Hindlimb muscle (tissue), 1 donor: ENCODE results near the gene SCGB1C1. TPM values are rescaled to one million over a fixed set of nuclear protein-coding genes. Genes with fewer than 3 reads are reported as not detected.
"Not testable (repeated sequence)": the region's sequence is repeated elsewhere in the genome, so short reads cannot be mapped to it uniquely, and the experiment has no call there.

Source experiments
- DNase-seq: peaks from one replicate; pipeline ENCODE4 v3.0.0-alpha.2; 2013
- polyA plus RNA-seq: library from polyadenylated mRNA; unstranded; fragments of 120-200 nt; gene quantifications from one replicate; pipeline ENCODE4 v1.2.1, GENCODE V29; 2013; ENCODE audit not compliant: insufficient read length

SCGB1C1 gene
- polyA plus RNA-seq = not detected

DNA sequence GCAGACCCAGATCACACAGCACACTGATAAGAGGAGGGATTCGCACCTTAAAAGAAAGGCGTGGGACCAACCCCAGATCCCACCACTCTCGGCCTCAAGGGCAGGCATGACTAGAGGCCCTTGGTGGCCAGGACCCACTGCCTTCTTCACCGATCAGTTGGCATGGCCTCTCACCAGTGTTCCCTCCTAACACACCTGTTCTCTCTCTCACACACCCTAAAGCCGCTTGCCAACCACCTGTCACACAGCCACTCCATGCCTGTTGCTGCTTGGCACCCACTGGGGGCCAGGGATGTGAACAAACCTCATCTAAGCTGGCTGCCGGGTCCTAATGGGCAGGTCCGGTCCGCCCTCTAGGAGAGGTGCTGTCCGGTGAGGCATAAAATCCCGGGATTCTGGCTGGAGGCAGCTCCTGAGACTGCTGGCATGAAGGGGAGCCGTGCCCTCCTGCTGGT is at the start of gene SCGB1C1:
SCGB1C1 (plus strand) TSS at position 405 of the 455 bp plus-strand sequence; CDS start at position 427, 22 bp downstream.
- DNase-seq = not testable (repeated sequence)

DNA sequence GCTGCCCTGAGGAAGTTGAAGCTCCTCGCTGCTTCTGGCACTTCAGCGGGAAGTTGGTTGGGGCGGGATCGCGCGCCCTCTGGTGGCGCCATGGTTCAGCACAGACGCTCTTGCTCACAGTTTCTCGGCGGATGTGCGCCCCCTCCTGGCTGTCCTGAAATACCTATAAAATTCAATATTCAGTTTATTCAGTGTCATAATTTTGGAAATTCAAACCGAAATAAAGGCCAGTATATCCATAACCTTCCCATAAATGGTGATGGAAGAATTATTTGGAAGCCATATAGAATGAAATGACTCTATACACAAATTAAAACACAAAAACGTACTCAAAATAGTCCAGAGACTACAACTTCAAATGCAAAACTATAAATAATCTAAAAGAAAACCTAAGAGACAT is 12.6 kb upstream of the SCGB1C1 start:
- not testable (repeated sequence) for DNase-seq

DNA sequence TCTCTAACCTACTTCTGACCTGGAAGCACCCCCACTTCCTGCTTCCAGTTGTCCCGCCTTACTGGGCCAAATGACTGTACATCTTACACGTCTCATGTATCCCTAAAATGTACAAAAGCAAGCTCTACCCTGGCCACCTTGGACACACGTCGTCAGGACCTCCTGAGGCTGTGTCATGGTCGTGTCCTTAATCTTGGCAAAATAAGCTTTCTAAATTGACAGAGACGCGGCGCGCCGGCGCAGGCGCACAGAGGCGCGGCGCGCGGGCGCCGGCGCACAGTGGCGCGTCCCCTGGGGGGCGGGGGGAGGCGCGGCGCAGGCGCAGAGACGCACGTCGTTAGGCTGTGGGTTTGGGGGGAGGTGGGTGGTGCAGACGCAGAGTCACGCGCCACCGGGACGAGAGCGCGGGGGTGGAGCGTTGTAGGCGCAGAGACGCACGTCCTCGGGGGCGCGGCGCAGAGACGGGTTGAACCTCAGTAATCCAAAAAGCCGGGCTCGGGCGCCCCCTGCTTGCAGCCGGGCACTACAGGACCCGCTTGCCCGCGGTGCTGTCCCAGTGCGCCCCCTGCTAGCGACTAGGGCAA is 3.6 kb upstream of the SCGB1C1 start:
- not testable (repeated sequence) for DNase-seq

DNA sequence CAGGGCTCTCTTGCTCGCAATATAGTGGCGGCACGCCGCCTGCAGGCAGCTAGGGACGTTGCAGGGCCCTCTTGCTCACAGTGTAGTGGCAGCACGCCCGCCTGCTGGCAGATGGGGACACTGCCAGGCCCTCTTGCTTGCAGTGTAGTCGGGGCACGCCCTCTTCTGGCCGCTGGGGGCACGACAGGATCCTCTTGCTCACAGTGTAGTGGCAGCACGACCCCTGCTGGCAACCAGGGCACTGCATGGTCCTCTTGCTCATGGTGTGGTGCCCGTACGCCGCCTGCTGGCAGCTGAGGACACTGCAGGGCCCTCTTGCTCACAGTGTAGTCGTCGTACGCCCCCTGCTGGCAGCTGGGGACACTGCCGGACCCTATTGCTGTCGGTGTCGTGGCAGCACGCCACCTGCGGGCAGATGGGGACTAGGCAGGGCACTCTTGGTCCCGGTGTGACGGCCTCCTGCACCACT is 3.0 kb upstream of the SCGB1C1 start:
- not testable (repeated sequence) for DNase-seq

DNA sequence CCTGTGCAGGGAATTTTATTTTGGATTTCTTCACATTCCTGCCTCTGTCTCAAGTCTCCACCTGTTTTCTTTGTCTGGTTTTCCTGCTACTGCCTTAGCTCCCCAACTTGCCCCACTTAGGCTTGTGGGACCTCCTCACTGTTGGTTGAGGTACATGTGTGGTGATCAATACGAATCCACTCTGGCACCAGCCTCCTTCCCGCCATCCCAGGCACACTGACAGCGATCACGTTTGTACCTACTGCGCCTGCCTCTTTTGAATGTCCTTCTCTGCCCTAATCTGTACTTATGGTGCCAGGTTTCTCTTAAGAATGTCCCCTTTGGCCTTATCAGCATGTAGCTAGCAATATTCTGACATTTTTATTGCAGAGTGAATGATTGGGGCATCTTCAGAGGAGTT is 2.3 kb upstream of the SCGB1C1 start:
- DNase-seq = not testable (repeated sequence)

DNA sequence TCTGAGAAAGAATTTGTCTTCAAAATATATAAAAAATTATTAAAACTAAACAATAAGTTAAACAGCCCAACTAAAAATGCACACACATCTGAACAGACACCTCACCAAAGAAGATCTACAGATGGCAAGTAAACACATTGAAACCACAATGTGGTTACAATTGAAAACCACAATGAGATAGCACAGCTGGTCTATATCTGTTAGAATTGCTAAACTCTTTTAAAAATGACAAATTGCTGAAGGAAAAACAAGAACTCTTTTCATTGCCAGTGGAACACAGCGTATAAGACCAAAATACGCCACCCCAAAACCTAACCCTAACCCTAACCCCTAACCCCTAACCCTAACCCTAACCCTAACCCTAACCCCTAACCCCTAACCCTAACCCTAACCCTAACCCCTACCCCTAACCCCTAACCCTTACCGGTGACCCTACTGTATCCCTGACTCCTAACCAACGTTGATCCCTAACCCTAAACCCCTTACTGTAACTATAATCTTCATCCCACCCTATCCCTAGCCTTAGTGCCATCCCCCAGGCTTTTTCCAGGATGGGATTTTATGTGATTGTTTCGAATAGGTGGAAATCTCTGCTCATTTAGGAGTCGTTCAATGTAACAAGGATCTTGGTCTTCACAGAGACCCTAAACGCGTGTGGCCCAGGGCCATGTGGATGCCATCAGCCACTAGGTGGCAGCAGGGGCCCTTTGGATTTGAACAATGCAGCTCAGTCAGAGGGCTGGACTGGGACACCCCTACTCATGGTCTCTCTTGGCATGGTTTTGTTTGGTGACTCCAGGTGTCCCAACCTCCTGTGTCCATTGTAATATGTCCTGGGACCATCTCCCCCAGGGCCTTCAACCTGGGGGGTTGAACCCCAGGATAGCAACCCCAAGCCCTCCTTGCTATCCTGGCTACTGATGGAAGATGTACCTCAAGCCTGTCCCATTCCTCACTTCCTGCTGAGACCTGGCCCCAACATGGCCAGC is 1.1 kb upstream of the SCGB1C1 start:
- DNase-seq = not testable (repeated sequence)

DNA sequence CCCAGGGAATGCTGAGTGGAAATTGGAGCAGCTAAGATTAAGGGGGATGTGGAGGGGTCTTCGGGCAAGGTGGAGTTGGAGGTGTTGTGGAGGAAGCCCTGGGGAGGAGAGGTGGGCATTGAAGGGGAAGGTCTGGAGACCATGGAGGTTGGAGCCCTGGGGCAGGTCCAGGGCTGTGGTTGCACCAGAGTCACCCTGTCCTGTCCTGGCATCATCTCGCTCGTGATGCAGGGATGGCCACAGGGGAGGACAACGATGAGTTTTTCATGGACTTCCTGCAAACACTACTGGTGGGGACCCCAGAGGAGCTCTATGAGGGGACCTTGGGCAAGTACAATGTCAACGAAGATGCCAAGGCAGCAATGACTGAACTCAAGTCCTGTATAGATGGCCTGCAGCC is 603 bp downstream of the SCGB1C1 start:
- not testable (repeated sequence) for DNase-seq

DNA sequence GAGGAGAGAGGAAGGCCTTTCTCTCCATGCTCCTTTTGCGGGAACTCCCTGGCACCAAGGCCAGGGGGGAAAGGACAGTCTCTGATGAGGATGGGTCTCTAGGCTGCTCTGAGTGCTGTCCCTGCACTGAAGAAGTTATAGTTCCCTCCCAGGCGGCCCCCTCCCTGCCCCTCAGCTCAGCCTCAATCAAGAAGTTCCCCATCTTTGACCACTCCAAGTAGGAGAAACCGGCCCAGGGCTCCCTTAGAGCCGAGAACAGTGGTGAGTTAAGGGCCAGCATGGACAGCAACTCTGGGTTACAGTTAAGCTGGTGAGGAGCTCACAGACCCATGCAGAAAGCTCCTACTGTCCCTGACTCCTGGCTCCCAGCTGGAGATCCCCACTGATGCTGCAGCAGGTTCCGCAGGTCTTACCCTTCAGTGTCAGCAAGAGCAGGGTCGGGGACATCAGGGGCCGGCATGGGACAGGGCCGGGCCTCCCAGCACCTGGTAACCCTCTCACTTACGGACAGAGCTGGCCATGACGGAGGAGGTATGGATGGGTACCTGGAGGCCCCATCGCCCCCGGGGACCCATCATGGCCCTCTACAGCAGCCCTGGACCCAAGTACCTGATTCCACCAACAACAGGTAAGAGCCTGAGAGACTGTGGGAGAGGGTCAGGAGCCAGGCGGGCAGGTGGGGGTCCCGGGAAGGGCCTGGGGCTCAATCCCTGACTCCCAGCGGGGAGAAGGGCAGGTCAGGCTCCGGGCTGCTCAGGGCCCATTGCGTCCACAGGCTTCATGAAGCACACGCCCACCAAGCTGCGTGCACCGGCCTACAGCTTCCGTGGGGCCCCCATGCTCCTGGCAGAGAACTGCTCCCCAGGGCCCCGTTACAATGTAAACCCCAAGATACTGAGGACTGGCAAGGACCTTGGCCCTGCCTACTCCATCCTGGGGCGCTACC is 4.2 kb downstream of the SCGB1C1 start:
- no peak for DNase-seq

DNA sequence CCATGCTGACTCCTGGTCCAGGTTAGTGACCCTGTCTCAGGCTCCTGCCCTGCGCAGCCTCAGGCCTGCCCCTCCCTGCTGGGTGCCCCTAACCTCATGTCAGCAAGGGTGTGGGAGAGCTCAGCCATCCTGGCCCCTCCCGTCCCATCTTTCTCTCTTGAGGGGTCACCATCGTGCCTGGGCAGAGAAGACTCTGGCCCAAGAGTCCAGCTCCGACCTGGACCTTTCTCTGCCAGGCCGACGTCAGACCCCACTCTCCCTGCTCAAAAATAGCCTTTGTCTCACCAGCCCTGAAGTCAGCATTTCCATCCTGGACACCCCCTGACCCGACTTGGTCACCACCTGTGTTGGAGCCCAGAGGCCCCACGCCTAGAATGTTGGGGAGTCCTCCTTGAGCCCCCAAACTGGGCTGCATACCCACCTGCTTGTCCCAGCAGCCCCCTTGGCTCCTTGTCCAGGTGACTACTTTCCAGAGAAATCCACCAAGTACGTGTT is 4.9 kb downstream of the SCGB1C1 start:
- DNase-seq = no peak

DNA sequence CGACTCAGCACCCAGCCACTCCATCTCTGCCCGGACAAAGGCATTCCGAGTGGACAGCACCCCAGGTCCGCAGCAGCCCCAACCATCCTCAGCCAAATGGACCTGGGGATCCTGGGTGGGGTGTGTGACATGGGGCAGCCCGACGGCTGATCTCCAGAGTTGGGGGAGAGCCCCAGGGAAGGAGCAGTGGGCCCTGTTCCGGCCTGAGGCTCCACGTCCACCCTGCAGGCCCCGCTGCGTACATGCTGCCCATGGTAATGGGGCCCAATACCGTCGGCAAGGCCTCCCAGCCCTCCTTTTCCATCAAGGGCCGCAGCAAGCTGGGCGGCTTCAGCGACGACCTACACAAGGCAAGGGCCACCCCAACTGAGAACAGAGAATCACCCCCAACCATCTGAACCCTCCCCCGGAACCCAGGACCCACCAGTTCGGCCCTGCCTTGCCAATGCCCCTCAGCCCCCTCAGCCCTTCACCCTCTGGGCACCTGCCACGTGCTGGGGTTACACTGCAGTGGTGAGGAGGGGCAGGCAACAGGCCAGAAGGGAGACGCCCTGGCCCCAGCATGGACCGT is 5.4 kb downstream of the SCGB1C1 start:
- DNase-seq = no peak

DNA sequence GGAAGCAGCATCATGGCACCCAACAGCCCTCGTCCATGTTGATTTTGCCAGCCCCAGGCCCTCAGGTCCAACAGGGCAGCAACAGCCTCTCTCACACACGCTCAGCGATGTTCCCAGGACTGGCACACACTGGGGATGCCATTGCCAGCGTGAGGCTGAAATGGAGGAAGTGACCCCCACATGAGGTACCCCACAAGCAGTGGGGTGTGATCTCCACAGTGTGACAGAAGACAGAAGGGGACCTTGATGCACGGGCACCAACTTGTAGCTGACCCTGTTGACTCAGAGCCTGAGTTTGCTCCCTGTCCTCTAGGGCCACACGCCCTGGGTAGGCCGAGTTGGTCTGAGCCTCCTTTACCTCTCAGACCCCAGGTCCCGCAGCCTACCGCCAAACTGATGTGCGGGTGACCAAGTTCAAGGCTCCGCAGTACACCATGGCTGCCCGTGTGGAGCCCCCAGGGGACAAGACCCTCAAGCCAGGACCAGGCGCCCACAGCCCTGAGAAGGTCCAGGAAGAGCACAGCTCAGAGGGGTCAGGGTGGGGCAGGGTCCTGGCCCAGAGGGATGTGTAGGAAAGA is 6.2 kb downstream of the SCGB1C1 start:
- no peak for DNase-seq

DNA sequence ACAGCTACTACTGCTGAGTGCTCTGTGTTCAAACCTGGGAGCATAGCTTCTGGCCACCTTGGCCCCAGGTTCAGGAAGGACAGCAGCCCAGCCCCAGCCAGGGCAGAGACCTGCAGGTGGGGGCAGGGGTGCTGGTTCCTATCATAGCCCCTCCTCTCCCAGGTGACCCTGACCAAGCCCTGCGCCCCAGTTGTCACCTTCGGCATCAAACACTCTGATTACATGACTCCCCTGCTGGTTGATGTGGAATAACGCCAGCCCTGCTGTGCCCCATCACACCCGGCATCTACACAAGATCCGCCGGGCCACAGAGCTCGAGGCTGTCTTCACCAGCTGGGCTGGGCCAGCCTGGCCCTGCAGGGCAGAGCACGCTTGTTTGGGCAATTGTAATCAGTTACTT is 6.9 kb downstream of the SCGB1C1 start:
- no peak for DNase-seq

DNA sequence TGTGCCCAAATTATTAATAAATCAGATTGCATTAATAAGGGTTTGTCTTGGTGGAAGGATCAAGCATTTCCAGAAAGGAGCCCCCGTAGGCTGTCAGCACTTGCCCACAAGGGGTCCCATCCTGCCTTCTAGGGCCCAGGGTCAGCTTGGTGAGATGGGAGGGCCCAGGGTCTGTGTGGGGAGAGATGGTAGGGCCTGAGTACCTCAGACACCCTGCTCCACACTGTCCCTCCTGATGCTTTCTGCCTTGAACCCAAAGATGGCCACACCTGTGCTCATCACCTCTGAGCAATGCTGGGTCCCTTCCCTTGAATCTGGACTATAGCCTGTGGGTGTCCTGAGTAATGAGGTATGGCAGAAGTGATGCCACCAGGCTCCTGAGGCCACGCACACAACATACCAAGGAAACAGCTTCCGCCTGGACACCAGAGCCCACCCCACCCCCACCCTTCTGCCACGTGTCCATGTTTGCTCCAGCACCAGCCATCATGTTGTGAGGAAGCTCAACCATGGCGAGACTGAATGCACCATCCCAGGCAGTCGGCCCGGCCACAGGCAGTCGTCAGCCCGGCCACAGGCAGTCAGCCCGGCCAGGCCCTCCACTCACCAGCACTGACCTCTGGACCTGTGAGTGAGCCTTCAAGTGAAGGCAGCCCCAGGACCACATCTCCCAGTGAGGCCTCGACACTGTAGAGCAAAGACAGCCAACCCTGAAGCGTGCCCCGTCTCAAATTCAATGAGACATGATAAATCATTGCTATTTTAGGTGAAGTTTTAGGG is 7.5 kb downstream of the SCGB1C1 start:
- no peak for DNase-seq

DNA sequence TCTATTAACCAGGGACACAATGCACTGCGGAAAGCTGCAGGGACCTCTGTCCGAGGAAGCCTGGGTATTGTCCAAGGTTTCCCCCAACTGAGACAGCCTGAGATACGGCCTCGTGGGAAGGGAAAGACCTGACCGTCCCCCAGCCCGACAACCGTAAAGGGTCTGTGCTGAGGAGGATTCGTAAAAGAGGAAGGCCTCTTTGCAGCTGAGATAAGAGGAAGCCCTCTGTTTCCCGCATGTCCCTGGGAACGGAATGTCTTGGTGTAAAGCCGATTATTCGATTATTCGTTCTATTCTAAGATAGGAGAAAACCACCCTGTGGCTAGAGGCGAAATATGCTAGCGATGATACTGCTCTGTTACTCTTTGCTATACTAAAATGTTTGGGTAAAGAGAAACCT is 9.1 kb downstream of the SCGB1C1 start:
- no peak for DNase-seq

DNA sequence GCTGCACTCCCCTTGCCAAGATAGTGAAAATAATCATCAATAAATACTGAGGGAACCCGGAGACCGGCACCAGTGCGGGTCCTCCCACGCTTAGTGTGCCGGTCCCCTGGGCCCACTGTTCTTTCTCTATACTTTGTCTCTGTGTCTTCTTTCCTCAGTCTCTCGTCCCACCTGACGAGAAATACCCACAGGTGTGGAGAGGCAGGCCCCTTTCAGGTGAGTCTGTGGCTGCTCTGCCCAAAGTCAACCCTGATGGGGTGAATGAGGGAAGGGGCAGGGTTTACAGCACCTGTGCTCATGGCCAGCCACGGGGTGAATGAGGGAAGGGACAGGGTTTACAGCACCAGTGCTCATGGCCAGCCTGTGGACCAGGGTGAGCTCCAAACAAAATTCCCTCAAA is 9.6 kb downstream of the SCGB1C1 start:
- DNase-seq = no peak

DNA sequence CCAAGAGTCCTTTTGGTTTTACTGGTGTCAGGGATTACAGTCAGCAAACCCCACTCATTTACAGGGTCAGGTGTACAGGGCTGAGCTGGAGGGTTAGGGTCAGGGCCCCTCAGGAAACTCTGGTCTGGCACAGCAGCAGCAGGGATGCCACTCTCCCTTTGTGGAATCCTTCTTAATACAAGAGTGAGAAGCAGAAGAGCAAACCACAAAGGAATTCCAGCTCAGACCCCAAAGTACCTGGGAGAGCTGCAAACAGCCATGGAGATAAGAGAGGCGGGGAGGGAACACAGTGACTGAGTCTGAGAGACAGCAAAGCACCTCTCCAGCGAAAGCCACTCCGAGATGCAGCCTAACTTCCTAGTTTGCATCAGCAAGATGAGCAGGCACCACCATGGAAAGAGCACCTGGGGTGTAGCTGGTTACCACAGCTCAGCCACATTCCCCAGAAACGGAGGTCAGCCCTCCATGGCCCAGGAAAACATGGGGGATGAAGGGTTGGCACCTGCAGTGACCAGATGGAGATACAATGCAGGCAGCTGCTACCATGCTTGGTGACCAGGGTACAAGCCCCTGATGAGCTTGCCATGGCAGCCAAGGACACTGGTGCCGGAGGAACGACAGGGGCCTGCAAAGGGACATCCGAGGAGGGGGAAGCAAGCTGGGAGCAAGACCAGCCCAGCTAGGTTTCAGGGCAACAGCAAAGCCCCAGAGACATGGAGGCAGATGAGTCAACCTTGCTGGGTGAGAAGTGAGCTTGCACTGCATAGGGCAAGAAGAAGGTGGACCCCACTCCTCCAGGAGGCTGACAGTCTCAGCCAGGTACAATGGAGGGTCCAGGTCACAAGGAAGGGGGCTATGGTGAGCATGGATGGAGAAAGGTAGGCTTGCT is 10.4 kb downstream of the SCGB1C1 start:
- DNase-seq = no peak

DNA sequence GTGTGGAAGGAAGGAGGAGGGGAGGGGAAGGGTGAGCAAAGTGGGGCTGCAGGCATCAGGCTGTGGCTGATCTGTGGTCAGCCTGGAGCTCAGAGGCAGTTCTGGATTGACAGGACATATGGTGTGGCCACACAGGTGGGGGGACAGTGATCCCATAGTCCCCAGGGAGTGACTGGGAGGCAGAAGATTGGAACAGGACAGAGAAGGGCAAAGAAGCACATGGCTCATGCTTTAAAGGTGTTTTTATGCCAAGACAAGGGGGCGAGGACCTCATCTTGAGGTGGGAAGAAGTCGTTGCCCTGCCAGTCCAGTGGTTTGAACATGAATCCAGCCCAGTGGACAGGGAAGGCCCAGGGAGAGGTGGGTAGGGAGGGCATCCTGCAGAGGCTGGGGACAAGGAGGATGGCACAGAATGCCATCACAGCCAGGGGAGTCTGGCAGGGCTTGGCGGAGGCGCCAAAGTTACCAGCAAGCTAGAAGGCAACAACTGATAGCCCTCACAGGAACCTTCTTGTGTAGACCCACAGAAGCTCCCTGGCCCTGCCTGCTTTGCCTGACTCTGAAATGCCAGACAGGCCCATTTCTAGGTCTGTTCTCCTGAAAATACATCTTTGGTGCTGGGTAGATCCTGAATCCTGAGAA is 11.2 kb downstream of the SCGB1C1 start:
- DNase-seq = no peak

DNA sequence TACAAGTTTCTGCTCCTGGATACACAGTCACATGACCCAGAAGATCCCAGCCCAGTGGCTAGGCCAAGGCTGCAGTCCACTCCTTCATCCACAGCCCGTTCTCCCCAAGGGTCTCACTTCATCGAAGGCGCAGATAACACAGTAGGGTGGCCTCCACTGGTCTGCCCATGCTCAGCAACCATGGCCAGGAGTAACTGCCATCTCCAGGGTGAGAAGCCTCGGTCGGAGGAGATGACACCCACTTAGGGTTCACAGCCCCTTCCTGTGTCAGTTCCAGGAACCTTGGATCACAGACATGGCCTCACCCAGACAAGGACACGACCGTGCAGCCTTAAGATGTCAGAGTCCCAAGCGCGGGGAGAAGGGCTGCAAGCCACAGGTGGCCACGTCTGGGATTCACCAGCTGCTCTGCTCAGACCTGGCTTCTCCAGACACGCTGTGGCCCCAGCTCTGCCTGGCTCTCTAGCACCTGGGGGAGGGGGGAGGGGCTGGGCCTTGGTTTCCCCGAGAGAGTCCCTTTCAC is 11.8 kb downstream of the SCGB1C1 start:
- no peak for DNase-seq
